Measurements from ENCODE around the gene GLP2R. TPM values are rescaled to one million over a fixed set of nuclear protein-coding genes. Genes with fewer than 3 reads are reported as not detected.

Gene GLP2R
- total RNA-seq, 4 donors from 2014 or later: 7.2 to 17.2 (median 12.2) TPM

DNA sequence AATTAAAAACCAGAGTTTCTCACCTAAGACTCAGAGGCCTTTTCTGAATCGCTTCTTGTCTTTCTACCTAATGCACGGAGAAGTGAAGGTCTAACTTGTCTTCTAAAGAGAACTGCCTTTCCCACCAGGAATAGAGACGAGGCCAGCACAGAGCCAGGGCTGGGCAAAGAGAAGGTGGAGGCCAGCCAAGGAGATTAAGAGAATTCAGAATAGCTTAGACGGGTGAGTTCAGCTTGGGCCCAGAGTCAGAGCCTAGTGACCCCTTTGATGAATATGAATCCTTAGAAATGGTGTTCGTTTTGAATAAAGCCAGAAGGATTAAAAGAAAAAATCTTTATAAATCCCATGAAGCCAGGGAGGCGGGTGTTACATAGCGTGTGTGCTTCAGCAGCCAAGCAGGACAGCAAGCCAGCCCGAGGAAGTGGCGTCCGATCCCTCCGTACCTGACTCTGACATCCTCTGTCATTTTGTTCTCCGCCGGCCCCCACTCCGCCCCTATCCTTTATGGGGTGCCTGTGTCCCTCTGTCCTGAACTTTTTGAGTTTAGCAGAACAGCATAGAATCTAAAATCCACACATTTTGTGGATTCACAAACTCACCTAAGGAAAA is 11.3 kb upstream of the GLP2R start:
- in situ Hi-C loops (cut with MboI; ENCODE audit: low pct_ligation_motif_present in 1 of 4, low pct_unique_long_range_greater_than_20kb in 1 of 4, low sequenced_read_pairs in 3 of 4) (no loop called here), intact Hi-C loops (cut with DNase I; ENCODE audit: low total_unique reads) (no loop called here)
- WGBS, 2 donors (ENCODE audit: low coverage in 1 of 2): 73 to 75% methylated on average over 12 to 14 of the region's 14 CpGs
- DNase-seq: no peak
- no peaks in the 10 kb centered on the region for H3K9me3 ChIP-seq
- no peaks in the 10 kb centered on the region for H3K36me3 ChIP-seq
- no peak overlapping the region for H3K4me3 ChIP-seq
- no peaks in the 10 kb centered on the region for H3K4me1 ChIP-seq
- TF ChIP-seq POLR2AphosphoS5 (IDR thresholded peaks at IDR 0.05) (no peak), POLR2A (IDR thresholded peaks at IDR 0.05) (no peak), CTCF (IDR thresholded peaks at IDR 0.05) (no peak), EP300 (IDR thresholded peaks at IDR 0.05; ENCODE audit: low read depth) (no peak)
- H3K27me3 ChIP-seq: no peaks in the 10 kb centered on the region
- H3K27ac ChIP-seq: no peak overlapping the region

DNA sequence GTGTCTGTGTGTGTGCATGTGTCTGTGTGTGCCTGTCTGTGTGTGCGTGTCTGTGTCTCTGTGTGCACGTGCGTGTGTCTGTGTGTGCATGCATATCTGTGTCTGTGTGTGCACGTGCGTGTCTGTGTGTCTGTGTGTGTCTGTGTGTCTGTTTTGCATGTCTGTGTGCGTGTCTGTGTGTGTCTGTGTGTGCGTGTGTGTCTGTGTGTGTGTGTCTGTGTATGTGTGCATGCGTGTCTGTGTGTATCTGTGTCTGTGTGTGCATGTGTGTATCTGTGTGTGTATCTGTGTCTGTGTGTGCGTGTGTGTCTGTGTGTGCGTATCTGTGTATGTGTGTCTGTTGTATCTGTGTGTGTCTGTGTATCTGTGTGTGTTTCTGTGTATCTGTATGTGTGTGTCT is 9.3 kb upstream of the GLP2R start:
- WGBS, 2 donors (ENCODE audit: low coverage in 1 of 2): 0 to 72% methylated on average over 1 to 10 of the region's 10 CpGs
- in situ Hi-C loops (cut with MboI; ENCODE audit: low pct_ligation_motif_present in 1 of 4, low pct_unique_long_range_greater_than_20kb in 1 of 4, low sequenced_read_pairs in 3 of 4) (no loop called here), intact Hi-C loops (cut with DNase I; ENCODE audit: low total_unique reads) (no loop called here)
- Histone ChIP-seq H3K27ac (no peak overlapping the region), H3K4me1 (no peaks in the 10 kb centered on the region), H3K9me3 (no peaks in the 10 kb centered on the region), H3K27me3 (no peaks in the 10 kb centered on the region), H3K36me3 (no peaks in the 10 kb centered on the region), H3K4me3 (no peak overlapping the region)
- DNase-seq: no peak
- no peak for TF ChIP-seq POLR2A (IDR thresholded peaks at IDR 0.05)
- no peak for TF ChIP-seq CTCF (IDR thresholded peaks at IDR 0.05)
- TF ChIP-seq EP300 (IDR thresholded peaks at IDR 0.05; ENCODE audit: low read depth): no peak
- TF ChIP-seq POLR2AphosphoS5 (IDR thresholded peaks at IDR 0.05): no peak

DNA sequence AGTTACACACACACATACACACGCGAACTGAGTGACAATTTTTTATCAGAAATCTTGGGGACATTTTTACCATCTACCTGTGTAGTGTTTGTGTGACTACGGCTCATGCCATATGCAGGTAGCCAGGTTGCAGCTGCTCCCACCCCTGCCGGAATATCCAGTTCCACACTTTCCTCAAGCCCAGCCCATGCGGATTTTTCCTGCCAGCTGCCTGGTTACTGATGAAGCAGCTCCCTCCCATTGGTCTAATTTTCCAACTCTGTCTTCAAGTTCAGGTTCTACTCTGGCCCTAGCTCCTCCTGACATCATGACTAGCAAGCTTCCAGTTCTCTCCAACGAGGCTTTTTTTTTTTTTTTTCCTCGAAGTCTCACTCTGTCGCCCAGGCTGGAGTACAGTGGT is 8.6 kb upstream of the GLP2R start:
- WGBS, 2 donors (ENCODE audit: low coverage in 1 of 2): 49% methylated on average over 8 of the region's 8 CpGs; no CpG with 5 or more reads in 1 of the 2 donors
- intact Hi-C loops (cut with DNase I; ENCODE audit: low total_unique reads): no loop called here
- in situ Hi-C loops (cut with MboI; ENCODE audit: low pct_ligation_motif_present in 1 of 4, low pct_unique_long_range_greater_than_20kb in 1 of 4, low sequenced_read_pairs in 3 of 4): no loop called here
- H3K36me3 ChIP-seq: no peaks in the 10 kb centered on the region
- H3K4me3 ChIP-seq: no peak overlapping the region
- no peaks in the 10 kb centered on the region for H3K4me1 ChIP-seq
- no peak overlapping the region for H3K27ac ChIP-seq
- no peaks in the 10 kb centered on the region for H3K27me3 ChIP-seq
- DNase-seq: peak; percentile 13
- no peaks in the 10 kb centered on the region for H3K9me3 ChIP-seq
- TF ChIP-seq EP300 (IDR thresholded peaks at IDR 0.05; ENCODE audit: low read depth) (no peak), CTCF (IDR thresholded peaks at IDR 0.05) (no peak), POLR2AphosphoS5 (IDR thresholded peaks at IDR 0.05) (no peak), POLR2A (IDR thresholded peaks at IDR 0.05) (no peak)

DNA sequence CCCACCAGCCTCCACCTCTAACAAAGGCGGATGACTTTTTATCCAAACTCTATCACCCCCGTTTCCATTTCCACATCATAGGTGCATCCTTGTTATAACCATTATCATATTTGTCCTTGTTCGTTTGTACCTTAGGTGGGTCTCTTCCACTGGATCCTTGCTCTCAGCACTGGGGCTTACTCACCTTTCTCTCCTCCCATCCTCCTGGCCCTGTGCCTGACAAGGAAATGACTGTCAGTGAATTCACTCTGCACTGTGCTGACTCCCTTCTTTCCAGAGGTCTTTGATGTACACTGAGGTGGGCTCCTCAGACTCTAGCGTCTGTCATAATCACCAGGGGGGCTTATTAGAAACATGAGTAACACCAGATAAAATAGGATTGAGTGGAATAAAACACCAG is 7.0 kb upstream of the GLP2R start:
- no peaks in the 10 kb centered on the region for H3K4me1 ChIP-seq
- no peak for DNase-seq
- in situ Hi-C loops (cut with MboI; ENCODE audit: low pct_ligation_motif_present in 1 of 4, low pct_unique_long_range_greater_than_20kb in 1 of 4, low sequenced_read_pairs in 3 of 4) (no loop called here), intact Hi-C loops (cut with DNase I; ENCODE audit: low total_unique reads) (no loop called here)
- no peak overlapping the region for H3K4me3 ChIP-seq
- no peak for TF ChIP-seq EP300 (IDR thresholded peaks at IDR 0.05; ENCODE audit: low read depth)
- no peak for TF ChIP-seq CTCF (IDR thresholded peaks at IDR 0.05)
- no peak for TF ChIP-seq POLR2A (IDR thresholded peaks at IDR 0.05)
- TF ChIP-seq POLR2AphosphoS5 (IDR thresholded peaks at IDR 0.05): no peak
- no peaks in the 10 kb centered on the region for H3K9me3 ChIP-seq
- WGBS, 2 donors (ENCODE audit: low coverage in 1 of 2): 53 to 76% methylated on average over 3 to 4 of the region's 4 CpGs
- no peaks in the 10 kb centered on the region for H3K36me3 ChIP-seq
- H3K27me3 ChIP-seq: no peaks in the 10 kb centered on the region
- H3K27ac ChIP-seq: no peak overlapping the region
